Panc1 (cell line): ENCODE data around the gene PIP4K2A. TPM values are rescaled to one million over a fixed set of nuclear protein-coding genes. Genes with fewer than 3 reads are reported as not detected.
A peak's percentile ranks its signal among the peaks of the same experiment; 100 is the strongest.

Source experiments
- ATAC-seq: fragments of 200-7000 bp; cut with Tn5 transposase; 2 replicates; pipeline ENCODE4 v1.9.1; 2020; ENCODE audit warnings: mild to moderate bottlenecking, moderate library complexity
- BruUV-seq: library from RNA; stranded (reverse); fragments of 400-500 nt; replicated peaks from 2 replicates; lab custom pipeline; 2021; lab: Mats Ljungman, UMichigan
- CTCF ChIA-PET: fragments of 300-600 bp; sonication (Branson Sonifier 250); formaldehyde crosslinking; loops from one replicate; lab custom pipeline; 2022; ENCODE audit warnings: antibody characterized with exemption; lab: Charles Lee
- POLR2A ChIA-PET: fragments of 300-600 bp; sonication (Branson Sonifier 250); formaldehyde crosslinking; loops from one replicate; lab custom pipeline; 2022; ENCODE audit warnings: antibody characterized with exemption; lab: Charles Lee
- DNase-seq: peaks from one replicate; pipeline ENCODE4 v3.0.0-alpha.2; 2010; ENCODE audit warnings: low read depth, low spot score
- H3K27ac ChIP-seq: 2 replicates; pipeline ENCODE4 v1.5.1; 2011; ENCODE audit warnings: mild to moderate bottlenecking, low read length, inconsistent platforms
- H3K27me3 ChIP-seq: fragments of 200-500 bp; sonication (Bioruptor generic); 2 replicates; pipeline ENCODE4 v1.6.0; 2014; ENCODE audit warnings: low read length, inconsistent platforms; ENCODE audit not compliant: control insufficient read depth, insufficient read depth
- H3K36me3 ChIP-seq: fragments of 200-500 bp; sonication (Bioruptor generic); 2 replicates; pipeline ENCODE4 v1.5.1; 2014; ENCODE audit warnings: inconsistent platforms, mild to moderate bottlenecking, low read length, moderate library complexity; ENCODE audit not compliant: control insufficient read depth, insufficient read depth
- H3K4me1 ChIP-seq: 2 replicates; pipeline ENCODE4 v1.5.1; 2011; ENCODE audit warnings: inconsistent platforms, mild to moderate bottlenecking, low read length, moderate library complexity; ENCODE audit not compliant: control insufficient read depth, insufficient read depth
- H3K4me3 ChIP-seq, 2 experiments: 2 replicates each; pipeline ENCODE4 v1.5.1; 2011 to 2012; ENCODE audit warnings: low read depth in 2 of 2, low read length in 2 of 2, mild to moderate bottlenecking in 2 of 2, inconsistent platforms in 1 of 2, moderate library complexity in 1 of 2
- H3K9me3 ChIP-seq: fragments of 200-500 bp; sonication (Bioruptor generic); 2 replicates; pipeline ENCODE4 v1.5.1; 2014; ENCODE audit warnings: low read depth, mild to moderate bottlenecking, inconsistent platforms, low read length, moderate library complexity; ENCODE audit not compliant: control insufficient read depth, insufficient read depth
- POLR2AphosphoS5 ChIP-seq: IDR thresholded peaks from 2 replicates; pipeline ENCODE4 v1.6.1; 2012; ENCODE audit warnings: mild to moderate bottlenecking, low read depth, low read length, moderate library complexity
- SIN3A ChIP-seq: IDR thresholded peaks from 2 replicates; pipeline ENCODE4 v1.6.1; 2012; ENCODE audit warnings: low read depth, mild to moderate bottlenecking, low read length, moderate library complexity, borderline replicate concordance; ENCODE audit not compliant: insufficient read depth
- TCF7L2 ChIP-seq: IDR thresholded peaks from 2 replicates; pipeline ENCODE4 v1.6.1; 2011; ENCODE audit warnings: mild to moderate bottlenecking, low read depth, low read length, inconsistent platforms
- in situ Hi-C: cut with HindIII; loops from 2 replicates; pipeline ENCODE4 v1.10.0; 2016; ENCODE audit warnings: low sequenced_read_pairs, low pct_unique_long_range_greater_than_20kb
- intact Hi-C: fragments of 100-400 bp; cut with micrococcal nuclease; formaldehyde crosslinking; loops from one replicate; pipeline ENCODE4 v1.10.0; 2022; ENCODE audit not compliant: unreplicated experiment
- total RNA-seq: library from RNA; stranded (reverse); gene quantifications from one replicate; pipeline ENCODE4 v1.2.1, GENCODE V29; 2021; ENCODE audit not compliant: unreplicated experiment
- TF ChIP-seq, protein P1 (sequence below): fragments of 450-650 bp; IDR thresholded peaks from 2 replicates; pipeline ENCODE4 v1.5.1; 2017; ENCODE audit warnings: mild to moderate bottlenecking
- TF ChIP-seq, protein P2 (sequence below), 2 experiments: IDR thresholded peaks; 2 replicates each; pipeline ENCODE4 v1.6.1; 2011 to 2012; ENCODE audit warnings: low read depth in 2 of 2, control low read depth in 1 of 2, low read length in 1 of 2, mild to moderate bottlenecking in 1 of 2, moderate library complexity in 1 of 2; ENCODE audit not compliant: insufficient read depth in 1 of 2

PIP4K2A gene
- total RNA-seq, 1 experiment from 2014 or later: 25.2 TPM

DNA sequence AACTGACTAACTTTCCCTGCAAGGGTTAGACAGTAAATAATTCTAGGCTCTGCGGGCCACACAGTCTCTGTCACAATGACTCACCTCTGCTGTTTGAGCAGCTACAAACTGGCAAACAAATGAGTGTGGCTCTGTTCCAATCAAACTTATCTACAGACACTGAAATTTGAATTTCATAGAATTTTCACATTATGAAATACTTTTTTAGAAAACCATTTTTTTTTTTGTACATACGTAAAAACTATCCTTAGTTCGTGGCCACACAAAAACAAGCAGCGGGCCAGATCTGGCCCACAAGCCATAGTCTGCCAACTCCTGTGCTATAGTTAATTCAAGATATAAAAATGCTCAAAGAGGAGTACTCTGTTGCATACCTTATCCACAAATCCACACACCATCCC, 32.6 kb downstream of the PIP4K2A start:
- TF ChIP-seq POLR2AphosphoS5 (no peak), SIN3A (no peak), TCF7L2 (no peak)
- TF ChIP-seq, protein P1, sequence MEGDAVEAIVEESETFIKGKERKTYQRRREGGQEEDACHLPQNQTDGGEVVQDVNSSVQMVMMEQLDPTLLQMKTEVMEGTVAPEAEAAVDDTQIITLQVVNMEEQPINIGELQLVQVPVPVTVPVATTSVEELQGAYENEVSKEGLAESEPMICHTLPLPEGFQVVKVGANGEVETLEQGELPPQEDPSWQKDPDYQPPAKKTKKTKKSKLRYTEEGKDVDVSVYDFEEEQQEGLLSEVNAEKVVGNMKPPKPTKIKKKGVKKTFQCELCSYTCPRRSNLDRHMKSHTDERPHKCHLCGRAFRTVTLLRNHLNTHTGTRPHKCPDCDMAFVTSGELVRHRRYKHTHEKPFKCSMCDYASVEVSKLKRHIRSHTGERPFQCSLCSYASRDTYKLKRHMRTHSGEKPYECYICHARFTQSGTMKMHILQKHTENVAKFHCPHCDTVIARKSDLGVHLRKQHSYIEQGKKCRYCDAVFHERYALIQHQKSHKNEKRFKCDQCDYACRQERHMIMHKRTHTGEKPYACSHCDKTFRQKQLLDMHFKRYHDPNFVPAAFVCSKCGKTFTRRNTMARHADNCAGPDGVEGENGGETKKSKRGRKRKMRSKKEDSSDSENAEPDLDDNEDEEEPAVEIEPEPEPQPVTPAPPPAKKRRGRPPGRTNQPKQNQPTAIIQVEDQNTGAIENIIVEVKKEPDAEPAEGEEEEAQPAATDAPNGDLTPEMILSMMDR: no peak
- TF ChIP-seq, protein P2, sequence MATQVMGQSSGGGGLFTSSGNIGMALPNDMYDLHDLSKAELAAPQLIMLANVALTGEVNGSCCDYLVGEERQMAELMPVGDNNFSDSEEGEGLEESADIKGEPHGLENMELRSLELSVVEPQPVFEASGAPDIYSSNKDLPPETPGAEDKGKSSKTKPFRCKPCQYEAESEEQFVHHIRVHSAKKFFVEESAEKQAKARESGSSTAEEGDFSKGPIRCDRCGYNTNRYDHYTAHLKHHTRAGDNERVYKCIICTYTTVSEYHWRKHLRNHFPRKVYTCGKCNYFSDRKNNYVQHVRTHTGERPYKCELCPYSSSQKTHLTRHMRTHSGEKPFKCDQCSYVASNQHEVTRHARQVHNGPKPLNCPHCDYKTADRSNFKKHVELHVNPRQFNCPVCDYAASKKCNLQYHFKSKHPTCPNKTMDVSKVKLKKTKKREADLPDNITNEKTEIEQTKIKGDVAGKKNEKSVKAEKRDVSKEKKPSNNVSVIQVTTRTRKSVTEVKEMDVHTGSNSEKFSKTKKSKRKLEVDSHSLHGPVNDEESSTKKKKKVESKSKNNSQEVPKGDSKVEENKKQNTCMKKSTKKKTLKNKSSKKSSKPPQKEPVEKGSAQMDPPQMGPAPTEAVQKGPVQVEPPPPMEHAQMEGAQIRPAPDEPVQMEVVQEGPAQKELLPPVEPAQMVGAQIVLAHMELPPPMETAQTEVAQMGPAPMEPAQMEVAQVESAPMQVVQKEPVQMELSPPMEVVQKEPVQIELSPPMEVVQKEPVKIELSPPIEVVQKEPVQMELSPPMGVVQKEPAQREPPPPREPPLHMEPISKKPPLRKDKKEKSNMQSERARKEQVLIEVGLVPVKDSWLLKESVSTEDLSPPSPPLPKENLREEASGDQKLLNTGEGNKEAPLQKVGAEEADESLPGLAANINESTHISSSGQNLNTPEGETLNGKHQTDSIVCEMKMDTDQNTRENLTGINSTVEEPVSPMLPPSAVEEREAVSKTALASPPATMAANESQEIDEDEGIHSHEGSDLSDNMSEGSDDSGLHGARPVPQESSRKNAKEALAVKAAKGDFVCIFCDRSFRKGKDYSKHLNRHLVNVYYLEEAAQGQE (IDR thresholded peaks at IDR 0.05; ENCODE audit: insufficient read depth in 1 of 2, low read depth in 2 of 2, low read length in 1 of 2): no peak
- in situ Hi-C loops: no loop called here
- Histone ChIP-seq H3K36me3 (no peaks in the 10 kb centered on the region), H3K4me3 (no peak overlapping the region; a peak in 1 of 4 replicates), H3K27me3 (no peaks in the 10 kb centered on the region), H3K9me3 (no peaks in the 10 kb centered on the region), H3K4me1 (peaks cover 37% of the 10 kb centered on the region), H3K27ac (peak overlapping the region; percentile 84)
- POLR2A ChIA-PET: no interaction called here
- intact Hi-C loops: no loop called here
- ATAC-seq (peak; percentile 82), DNase-seq (peak; percentile 51)
- BruUV-seq: no TSS peak
- CTCF ChIA-PET: no interaction called here

DNA sequence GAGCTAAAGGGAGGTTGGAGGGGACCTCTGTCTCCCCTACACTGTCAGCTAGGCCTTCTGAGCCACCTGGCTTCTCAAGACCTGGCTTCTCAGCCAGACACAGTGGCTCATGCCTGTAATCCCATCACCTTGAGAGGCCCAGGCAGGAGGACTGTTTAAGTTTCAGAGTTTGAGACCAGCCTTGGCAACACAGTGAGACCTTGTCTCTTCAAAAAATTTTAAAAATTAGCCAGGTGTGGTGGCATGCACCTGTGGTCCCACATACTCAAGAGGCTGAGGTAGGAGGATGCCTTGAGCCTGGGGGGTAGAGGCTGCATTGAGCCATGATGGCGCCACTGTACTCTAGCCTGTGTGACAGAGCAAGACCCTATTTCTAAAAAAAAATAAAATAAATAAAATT, 33.1 kb downstream of the PIP4K2A start:
- H3K4me1 ChIP-seq: peaks cover 37% of the 10 kb centered on the region
- H3K36me3 ChIP-seq: no peaks in the 10 kb centered on the region
- CTCF ChIA-PET: no interaction called here
- DNase-seq (no peak), ATAC-seq (no peak)
- no peak for TF ChIP-seq SIN3A
- TF ChIP-seq, protein P2 (IDR thresholded peaks at IDR 0.05; ENCODE audit: insufficient read depth in 1 of 2, low read depth in 2 of 2, low read length in 1 of 2): no peak
- TF ChIP-seq, protein P1: no peak
- no peaks in the 10 kb centered on the region for H3K27me3 ChIP-seq
- no peak overlapping the region for H3K4me3 ChIP-seq
- POLR2A ChIA-PET: no interaction called here
- peak overlapping the region; percentile 84 for H3K27ac ChIP-seq
- intact Hi-C loops (no loop called here), in situ Hi-C loops (no loop called here)
- no peaks in the 10 kb centered on the region for H3K9me3 ChIP-seq
- BruUV-seq: no TSS peak
